HepG2 (cell line): Measurements from ENCODE around the gene ANKRD1. TPM values are rescaled to one million over a fixed set of nuclear protein-coding genes. Genes with fewer than 3 reads are reported as not detected.

Experiments
- ARID2 ChIP-seq: sonication (generic); formaldehyde crosslinking; IDR thresholded peaks from 2 replicates; pipeline ENCODE4 v1.8.1; 2022; ENCODE audit warnings: mild to moderate bottlenecking, missing genetic modification reagents, borderline replicate concordance
- ATF1 ChIP-seq: IDR thresholded peaks from 2 replicates; pipeline ENCODE4 v1.6.1; 2016; ENCODE audit warnings: mild to moderate bottlenecking, control low read depth
- CEBPB ChIP-seq: IDR thresholded peaks from 2 replicates; pipeline ENCODE4 v1.6.1; 2011; ENCODE audit warnings: low read depth, low read length, improper control_type of control experiment, borderline replicate concordance
- POGZ ChIP-seq: sonication (generic); formaldehyde crosslinking; IDR thresholded peaks from 2 replicates; pipeline ENCODE4 v1.4.0; 2020; ENCODE audit warnings: mild to moderate bottlenecking, missing genetic modification reagents
- PTBP1 ChIP-seq: fragments of 200-400 bp; formaldehyde crosslinking; IDR thresholded peaks from 2 replicates; pipeline ENCODE4 v1.6.1; 2018; ENCODE audit warnings: low read length, low read depth; ENCODE audit not compliant: poor library complexity, severe bottlenecking
- SRSF9 ChIP-seq: fragments of 200-400 bp; formaldehyde crosslinking; IDR thresholded peaks from 2 replicates; pipeline ENCODE4 v1.6.1; 2018; ENCODE audit warnings: borderline replicate concordance, mild to moderate bottlenecking, low read depth, low read length; ENCODE audit not compliant: insufficient read depth, poor library complexity, severe bottlenecking
- TFE3 ChIP-seq: IDR thresholded peaks from 2 replicates; pipeline ENCODE4 v1.6.1; 2016
- ZFP90 ChIP-seq: sonication (generic); formaldehyde crosslinking; IDR thresholded peaks from 2 replicates; pipeline ENCODE4 v1.8.0; 2022; ENCODE audit warnings: missing genetic modification reagents, mild to moderate bottlenecking, inconsistent platforms, borderline replicate concordance
- ZNF33A ChIP-seq: sonication (generic); formaldehyde crosslinking; IDR thresholded peaks from 2 replicates; pipeline ENCODE4 v1.5.1; 2020; ENCODE audit warnings: missing genetic modification reagents, mild to moderate bottlenecking, moderate library complexity, borderline replicate concordance
- ZNF547 ChIP-seq: sonication (generic); formaldehyde crosslinking; IDR thresholded peaks from 2 replicates; pipeline ENCODE4 v1.5.1; 2020; ENCODE audit warnings: mild to moderate bottlenecking, missing genetic modification reagents
- ZNF550 ChIP-seq: sonication (generic); formaldehyde crosslinking; IDR thresholded peaks from 2 replicates; pipeline ENCODE4 v1.4.0; 2020; ENCODE audit warnings: mild to moderate bottlenecking, missing genetic modification reagents, borderline replicate concordance
- ZNF598 ChIP-seq: sonication (generic); formaldehyde crosslinking; IDR thresholded peaks from 2 replicates; pipeline ENCODE4 v1.5.1; 2020; ENCODE audit warnings: mild to moderate bottlenecking, missing genetic modification reagents, borderline replicate concordance
- ZNF709 ChIP-seq: sonication (generic); formaldehyde crosslinking; IDR thresholded peaks from 2 replicates; pipeline ENCODE4 v1.5.0; 2020; ENCODE audit warnings: mild to moderate bottlenecking, missing genetic modification reagents
- polyA plus RNA-seq, 8 experiments: library from polyadenylated mRNA; depleted of rRNA in 3 of 8; stranded (reverse) in 7 of 8; unstranded in 1 of 8; fragments of >200 nt; fragmentation: Illumina TruSeq in 4 of 8; extraction: Trizol in 4 of 8; gene quantifications; 2 replicates each; pipeline versions ENCODE4 v1.2.1 to v1.2.3, GENCODE V29; 2011 to 2016; ENCODE audit warnings: low read depth in 4 of 8, missing spikeins in 1 of 8, mixed read lengths in 1 of 8; ENCODE audit not compliant: insufficient read depth in 1 of 8
- total RNA-seq, 5 experiments: library from RNA; depleted of rRNA; stranded (reverse); fragments of >200 nt; fragmentation: Illumina TruSeq; extraction: Trizol; gene quantifications; 2 replicates each; pipeline ENCODE4 v1.2.3, GENCODE V29; 2016; ENCODE audit warnings: low read depth in 1 of 5
- TF ChIP-seq, protein P1 (sequence below): sonication (generic); formaldehyde crosslinking; IDR thresholded peaks from 2 replicates; pipeline ENCODE4 v1.5.0; 2020; ENCODE audit warnings: mild to moderate bottlenecking, missing genetic modification reagents
- TF ChIP-seq, protein P2 (sequence below): sonication (generic); formaldehyde crosslinking; IDR thresholded peaks from 2 replicates; pipeline ENCODE4 v1.4.0; 2020; ENCODE audit warnings: missing genetic modification reagents, borderline replicate concordance
- TF ChIP-seq, protein P3 (sequence below): sonication (generic); formaldehyde crosslinking; IDR thresholded peaks from 2 replicates; pipeline ENCODE4 v1.5.1; 2020; ENCODE audit warnings: missing genetic modification reagents, mild to moderate bottlenecking, borderline replicate concordance
- TF ChIP-seq, protein P4 (sequence below): sonication (generic); formaldehyde crosslinking; IDR thresholded peaks from 2 replicates; pipeline ENCODE4 v1.5.0; 2020; ENCODE audit warnings: missing genetic modification reagents, mild to moderate bottlenecking, borderline replicate concordance

The ANKRD1 gene
- total and polyA plus RNA-seq, 2 of the 13 experiments (the other 11 are each of a cell fraction or from before 2014, with no cell fraction given), result 19.4 to 41.8 TPM

DNA sequence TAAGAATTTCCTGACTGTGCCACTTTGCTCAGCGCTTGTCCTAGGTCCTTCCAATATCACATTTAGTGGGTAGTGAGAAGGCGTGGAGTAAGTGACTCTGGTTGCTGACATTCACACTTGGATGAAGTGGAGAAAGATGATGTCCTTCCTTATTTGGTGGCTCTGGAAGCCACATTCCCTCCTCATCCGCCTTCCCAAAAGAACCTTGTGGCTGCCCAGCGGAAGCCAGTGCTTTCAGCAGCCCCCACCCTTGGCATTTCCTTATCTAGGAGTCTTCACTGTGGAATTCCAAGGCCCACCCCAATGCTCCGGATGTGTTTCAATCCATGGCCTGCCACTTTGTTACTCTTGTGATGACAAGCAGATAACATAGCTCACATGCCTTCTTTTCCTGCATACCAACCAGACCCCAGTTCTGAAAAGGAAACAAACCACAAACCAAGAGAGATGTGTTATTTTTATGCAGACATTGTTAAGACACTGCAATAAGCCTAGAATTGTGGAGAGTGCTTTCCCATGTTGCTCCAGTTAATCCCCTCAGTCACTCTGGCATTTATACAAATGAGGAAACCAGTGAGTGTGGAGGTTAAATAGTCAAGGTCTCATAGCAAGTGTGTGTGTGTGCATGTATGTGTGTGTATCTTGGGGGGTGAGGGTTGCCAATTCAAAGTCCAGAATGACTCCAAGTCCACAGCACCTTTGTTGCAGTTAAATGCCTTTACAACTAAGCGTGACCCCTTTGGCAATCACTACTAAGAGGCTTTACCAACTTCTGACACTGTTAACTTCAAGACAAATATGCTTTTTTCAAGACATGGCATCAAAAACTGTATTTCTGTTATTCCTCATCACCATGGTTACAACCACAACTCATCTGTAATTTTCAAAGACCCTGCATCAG, 10.3 kb upstream of the ANKRD1 start (continued):
- TF ChIP-seq, protein P1, sequence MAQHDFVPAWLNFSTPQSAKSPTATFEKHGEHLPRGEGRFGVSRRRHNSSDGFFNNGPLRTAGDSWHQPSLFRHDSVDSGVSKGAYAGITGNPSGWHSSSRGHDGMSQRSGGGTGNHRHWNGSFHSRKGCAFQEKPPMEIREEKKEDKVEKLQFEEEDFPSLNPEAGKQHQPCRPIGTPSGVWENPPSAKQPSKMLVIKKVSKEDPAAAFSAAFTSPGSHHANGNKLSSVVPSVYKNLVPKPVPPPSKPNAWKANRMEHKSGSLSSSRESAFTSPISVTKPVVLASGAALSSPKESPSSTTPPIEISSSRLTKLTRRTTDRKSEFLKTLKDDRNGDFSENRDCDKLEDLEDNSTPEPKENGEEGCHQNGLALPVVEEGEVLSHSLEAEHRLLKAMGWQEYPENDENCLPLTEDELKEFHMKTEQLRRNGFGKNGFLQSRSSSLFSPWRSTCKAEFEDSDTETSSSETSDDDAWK (CRISPR knock-in tag), result no peak
- TF ChIP-seq SRSF9 (no peak), ARID2 (no peak), ZFP90 (CRISPR knock-in tag) (no peak), ZNF550 (CRISPR knock-in tag) (no peak), ZNF598 (CRISPR knock-in tag) (no peak), CEBPB (peak; percentile 32; the same call in 1 of the 2 replicates), PTBP1 (no peak), ATF1 (CRISPR knock-in tag) (peak; percentile 71), TFE3 (CRISPR knock-in tag) (peak; percentile 74), POGZ (peak; percentile 70; the same call in 1 of the 2 replicates), ZNF33A (CRISPR knock-in tag) (peak; percentile 89; the same call in 1 of the 2 replicates), ZNF709 (CRISPR knock-in tag) (no peak), ZNF547 (CRISPR knock-in tag) (no peak)
- TF ChIP-seq, protein P2, sequence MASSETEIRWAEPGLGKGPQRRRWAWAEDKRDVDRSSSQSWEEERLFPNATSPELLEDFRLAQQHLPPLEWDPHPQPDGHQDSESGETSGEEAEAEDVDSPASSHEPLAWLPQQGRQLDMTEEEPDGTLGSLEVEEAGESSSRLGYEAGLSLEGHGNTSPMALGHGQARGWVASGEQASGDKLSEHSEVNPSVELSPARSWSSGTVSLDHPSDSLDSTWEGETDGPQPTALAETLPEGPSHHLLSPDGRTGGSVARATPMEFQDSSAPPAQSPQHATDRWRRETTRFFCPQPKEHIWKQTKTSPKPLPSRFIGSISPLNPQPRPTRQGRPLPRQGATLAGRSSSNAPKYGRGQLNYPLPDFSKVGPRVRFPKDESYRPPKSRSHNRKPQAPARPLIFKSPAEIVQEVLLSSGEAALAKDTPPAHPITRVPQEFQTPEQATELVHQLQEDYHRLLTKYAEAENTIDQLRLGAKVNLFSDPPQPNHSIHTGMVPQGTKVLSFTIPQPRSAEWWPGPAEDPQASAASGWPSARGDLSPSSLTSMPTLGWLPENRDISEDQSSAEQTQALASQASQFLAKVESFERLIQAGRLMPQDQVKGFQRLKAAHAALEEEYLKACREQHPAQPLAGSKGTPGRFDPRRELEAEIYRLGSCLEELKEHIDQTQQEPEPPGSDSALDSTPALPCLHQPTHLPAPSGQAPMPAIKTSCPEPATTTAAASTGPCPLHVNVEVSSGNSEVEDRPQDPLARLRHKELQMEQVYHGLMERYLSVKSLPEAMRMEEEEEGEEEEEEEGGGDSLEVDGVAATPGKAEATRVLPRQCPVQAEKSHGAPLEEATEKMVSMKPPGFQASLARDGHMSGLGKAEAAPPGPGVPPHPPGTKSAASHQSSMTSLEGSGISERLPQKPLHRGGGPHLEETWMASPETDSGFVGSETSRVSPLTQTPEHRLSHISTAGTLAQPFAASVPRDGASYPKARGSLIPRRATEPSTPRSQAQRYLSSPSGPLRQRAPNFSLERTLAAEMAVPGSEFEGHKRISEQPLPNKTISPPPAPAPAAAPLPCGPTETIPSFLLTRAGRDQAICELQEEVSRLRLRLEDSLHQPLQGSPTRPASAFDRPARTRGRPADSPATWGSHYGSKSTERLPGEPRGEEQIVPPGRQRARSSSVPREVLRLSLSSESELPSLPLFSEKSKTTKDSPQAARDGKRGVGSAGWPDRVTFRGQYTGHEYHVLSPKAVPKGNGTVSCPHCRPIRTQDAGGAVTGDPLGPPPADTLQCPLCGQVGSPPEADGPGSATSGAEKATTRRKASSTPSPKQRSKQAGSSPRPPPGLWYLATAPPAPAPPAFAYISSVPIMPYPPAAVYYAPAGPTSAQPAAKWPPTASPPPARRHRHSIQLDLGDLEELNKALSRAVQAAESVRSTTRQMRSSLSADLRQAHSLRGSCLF, result no peak
- TF ChIP-seq, protein P3, sequence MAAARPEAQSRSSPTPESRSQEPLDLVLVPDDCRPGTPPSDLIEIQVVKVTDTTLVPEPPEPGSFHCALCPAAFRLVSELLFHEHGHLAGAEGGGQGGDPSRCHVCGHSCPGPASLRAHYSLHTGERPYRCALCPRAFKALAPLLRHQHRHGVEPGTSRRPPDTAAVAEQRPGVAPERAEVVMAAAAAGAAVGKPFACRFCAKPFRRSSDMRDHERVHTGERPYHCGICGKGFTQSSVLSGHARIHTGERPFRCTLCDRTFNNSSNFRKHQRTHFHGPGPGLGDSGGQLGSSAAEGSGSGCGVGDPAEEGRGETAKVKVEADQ (CRISPR knock-in tag), result no peak
- TF ChIP-seq, protein P4, sequence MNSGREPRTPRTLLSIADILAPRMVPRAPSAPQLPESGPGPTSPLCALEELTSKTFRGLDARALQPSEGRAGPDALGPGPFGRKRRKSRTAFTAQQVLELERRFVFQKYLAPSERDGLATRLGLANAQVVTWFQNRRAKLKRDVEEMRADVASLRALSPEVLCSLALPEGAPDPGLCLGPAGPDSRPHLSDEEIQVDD (CRISPR knock-in tag), result no peak
